Activated CD8-positive, alpha-beta T cell treated with anti-CD3 and anti-CD28 coated beads for 36 hours (primary cell): ENCODE results near the gene PLRG1. TPM values are rescaled to one million over a fixed set of nuclear protein-coding genes. Genes with fewer than 3 reads are reported as not detected.

Experiments used
- ATAC-seq: fragments of 200-7000 bp; cut with Tn5 transposase; one replicate; pipeline ENCODE4 v1.10.0; 2021; ENCODE audit warnings: mild to moderate bottlenecking, moderate library complexity
- CTCF ChIA-PET: fragments of 350-600 bp; sonication (Branson Sonifier 250); formaldehyde crosslinking; loops from one replicate; lab custom pipeline; 2021; ENCODE audit warnings: antibody characterized with exemption; lab: Charles Lee
- POLR2A ChIA-PET: fragments of 350-600 bp; sonication (Branson Sonifier 250); formaldehyde crosslinking; loops from one replicate; lab custom pipeline; 2021; ENCODE audit warnings: antibody characterized with exemption; lab: Charles Lee
- DNase-seq: peaks from one replicate; pipeline ENCODE4 v3.0.0-alpha.2; 2020
- H3K27ac Mint-ChIP-seq: one replicate; pipeline ENCODE4 v1.8.0; 2021; ENCODE audit warnings: mild to moderate bottlenecking, mixed read lengths
- H3K27me3 Mint-ChIP-seq: one replicate; pipeline ENCODE4 v1.8.0; 2021; ENCODE audit warnings: mixed read lengths
- H3K36me3 Mint-ChIP-seq: one replicate; pipeline ENCODE4 v1.8.0; 2021; ENCODE audit warnings: low read depth, mixed read lengths
- H3K4me1 Mint-ChIP-seq: one replicate; pipeline ENCODE4 v1.8.0; 2021; ENCODE audit warnings: low read depth, mixed read lengths
- H3K4me3 Mint-ChIP-seq: one replicate; pipeline ENCODE4 v1.8.0; 2021; ENCODE audit warnings: mild to moderate bottlenecking, moderate library complexity, mixed read lengths
- H3K9me3 Mint-ChIP-seq: one replicate; pipeline ENCODE4 v1.8.0; 2021; ENCODE audit warnings: mixed read lengths
- intact Hi-C: fragments of 100-400 bp; cut with micrococcal nuclease; formaldehyde crosslinking; loops from one replicate; pipeline ENCODE4 v1.10.0; 2022
- total RNA-seq, 2 experiments: library from RNA; stranded (reverse); gene quantifications; one replicate each; pipeline ENCODE4 v1.2.3, GENCODE V29; 2021
- TF ChIP-seq, protein P1 (sequence below): fragments of 200-600 bp; IDR thresholded peaks from one replicate; pipeline ENCODE4 v1.8.0; 2022; ENCODE audit warnings: antibody characterized with exemption, mild to moderate bottlenecking

PLRG1 gene
- total RNA-seq, 2 experiments from 2014 or later: 114 to 121 TPM

DNA sequence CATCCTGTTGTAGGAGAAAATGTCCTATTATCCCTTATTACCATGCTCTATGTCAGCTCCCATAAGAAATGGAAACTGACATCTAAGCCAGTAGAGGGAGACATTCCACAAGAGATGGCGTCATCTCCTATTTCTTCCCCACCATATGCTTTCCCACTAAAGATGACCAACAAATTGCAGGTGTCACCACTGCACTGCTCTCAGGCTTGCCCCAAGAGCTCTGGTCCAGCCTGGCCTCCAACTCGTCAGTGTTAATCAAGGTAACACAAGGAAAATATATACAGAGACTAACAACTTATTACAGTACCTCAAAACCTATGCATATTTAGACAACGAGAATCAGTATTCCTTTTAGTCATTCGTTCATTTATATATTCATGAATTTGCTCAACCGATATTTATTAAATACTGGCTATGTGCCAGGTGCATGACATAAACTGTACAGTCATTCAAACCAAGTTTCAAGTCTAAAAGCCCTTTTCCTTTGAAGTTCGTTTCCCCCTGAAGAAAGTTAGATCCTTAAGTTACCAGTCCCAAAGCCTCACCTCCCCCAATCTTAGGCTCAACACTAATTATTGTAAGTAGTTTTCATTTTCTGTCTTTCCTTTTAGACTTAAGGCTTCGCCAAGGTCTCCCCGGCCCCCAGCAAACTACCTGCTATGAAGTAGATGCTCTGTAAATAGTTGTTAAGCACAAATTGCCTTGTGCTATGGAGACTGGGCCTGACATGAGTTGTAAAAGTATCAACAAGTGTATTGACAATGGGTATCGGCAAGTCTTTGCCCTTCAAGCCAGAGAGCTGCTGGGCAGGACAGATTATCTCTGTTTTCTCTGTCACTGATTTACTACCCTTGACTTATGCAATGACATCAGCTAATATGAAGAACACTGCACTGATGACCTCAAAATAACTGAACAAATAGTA is 9.6 kb upstream of the PLRG1 start:
- H3K4me3 Mint-ChIP-seq: no peak overlapping the region
- H3K27me3 Mint-ChIP-seq: peaks cover 3% of the 10 kb centered on the region
- peak; percentile 6 for DNase-seq
- TF ChIP-seq, protein P1, sequence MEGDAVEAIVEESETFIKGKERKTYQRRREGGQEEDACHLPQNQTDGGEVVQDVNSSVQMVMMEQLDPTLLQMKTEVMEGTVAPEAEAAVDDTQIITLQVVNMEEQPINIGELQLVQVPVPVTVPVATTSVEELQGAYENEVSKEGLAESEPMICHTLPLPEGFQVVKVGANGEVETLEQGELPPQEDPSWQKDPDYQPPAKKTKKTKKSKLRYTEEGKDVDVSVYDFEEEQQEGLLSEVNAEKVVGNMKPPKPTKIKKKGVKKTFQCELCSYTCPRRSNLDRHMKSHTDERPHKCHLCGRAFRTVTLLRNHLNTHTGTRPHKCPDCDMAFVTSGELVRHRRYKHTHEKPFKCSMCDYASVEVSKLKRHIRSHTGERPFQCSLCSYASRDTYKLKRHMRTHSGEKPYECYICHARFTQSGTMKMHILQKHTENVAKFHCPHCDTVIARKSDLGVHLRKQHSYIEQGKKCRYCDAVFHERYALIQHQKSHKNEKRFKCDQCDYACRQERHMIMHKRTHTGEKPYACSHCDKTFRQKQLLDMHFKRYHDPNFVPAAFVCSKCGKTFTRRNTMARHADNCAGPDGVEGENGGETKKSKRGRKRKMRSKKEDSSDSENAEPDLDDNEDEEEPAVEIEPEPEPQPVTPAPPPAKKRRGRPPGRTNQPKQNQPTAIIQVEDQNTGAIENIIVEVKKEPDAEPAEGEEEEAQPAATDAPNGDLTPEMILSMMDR: peak; percentile 60
- POLR2A ChIA-PET: interaction anchor here (1.0 kb wide), 1 partner anchor 39 kb away, joined by 5 read pairs; no protein-coding TSS in a partner anchor
- CTCF ChIA-PET: interaction anchor here (0.7 to 5.8 kb wide), 19 partner anchors 9 to 1250 kb away, joined by 3 to 141 read pairs (median 3); partner anchors contain the start of gene PLRG1
- no peak overlapping the region for H3K27ac Mint-ChIP-seq
- no peaks in the 10 kb centered on the region for H3K36me3 Mint-ChIP-seq
- no peaks in the 10 kb centered on the region for H3K9me3 Mint-ChIP-seq
- intact Hi-C loops: loop anchor here (2.0 to 10.0 kb wide), 2 partner anchors 59 to 815 kb away; partner anchors contain the start of gene MAP9
- H3K4me1 Mint-ChIP-seq: no peaks in the 10 kb centered on the region
- peak; percentile 56 for ATAC-seq

DNA sequence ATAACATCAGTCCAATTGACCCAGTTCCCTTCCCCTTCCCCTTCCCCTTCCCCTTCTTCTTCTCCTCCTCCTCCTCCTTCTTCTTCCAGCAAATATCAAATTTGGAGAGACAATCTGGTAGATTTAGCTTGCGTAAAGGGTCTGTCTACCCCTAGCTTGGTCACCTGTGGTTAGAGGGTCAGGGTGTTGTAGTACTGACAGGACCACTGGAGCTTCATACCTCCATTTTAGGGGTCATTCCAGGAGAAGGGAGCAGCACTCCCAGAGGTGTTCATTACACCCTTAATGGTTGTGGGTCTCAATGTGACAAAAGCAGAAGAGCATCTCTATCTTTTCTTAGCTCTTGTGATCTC is 8.9 kb upstream of the PLRG1 start:
- Mint-ChIP-seq H3K9me3 (no peaks in the 10 kb centered on the region), H3K4me1 (no peaks in the 10 kb centered on the region), H3K27ac (no peak overlapping the region), H3K4me3 (no peak overlapping the region), H3K36me3 (no peaks in the 10 kb centered on the region), H3K27me3 (peaks cover 3% of the 10 kb centered on the region)
- intact Hi-C loops: loop anchor here (2.0 to 10.0 kb wide), 2 partner anchors 60 to 816 kb away; partner anchors contain the start of gene MAP9
- ATAC-seq (no peak), DNase-seq (no peak)
- ChIA-PET POLR2A (interaction anchor here (1.0 kb wide), 1 partner anchor 40 kb away, joined by 5 read pairs; no protein-coding TSS in a partner anchor), CTCF (interaction anchor here (0.7 to 5.8 kb wide), 19 partner anchors 9 to 1251 kb away, joined by 3 to 141 read pairs (median 3); partner anchors contain the start of gene PLRG1)
- TF ChIP-seq, protein P1: no peak

DNA sequence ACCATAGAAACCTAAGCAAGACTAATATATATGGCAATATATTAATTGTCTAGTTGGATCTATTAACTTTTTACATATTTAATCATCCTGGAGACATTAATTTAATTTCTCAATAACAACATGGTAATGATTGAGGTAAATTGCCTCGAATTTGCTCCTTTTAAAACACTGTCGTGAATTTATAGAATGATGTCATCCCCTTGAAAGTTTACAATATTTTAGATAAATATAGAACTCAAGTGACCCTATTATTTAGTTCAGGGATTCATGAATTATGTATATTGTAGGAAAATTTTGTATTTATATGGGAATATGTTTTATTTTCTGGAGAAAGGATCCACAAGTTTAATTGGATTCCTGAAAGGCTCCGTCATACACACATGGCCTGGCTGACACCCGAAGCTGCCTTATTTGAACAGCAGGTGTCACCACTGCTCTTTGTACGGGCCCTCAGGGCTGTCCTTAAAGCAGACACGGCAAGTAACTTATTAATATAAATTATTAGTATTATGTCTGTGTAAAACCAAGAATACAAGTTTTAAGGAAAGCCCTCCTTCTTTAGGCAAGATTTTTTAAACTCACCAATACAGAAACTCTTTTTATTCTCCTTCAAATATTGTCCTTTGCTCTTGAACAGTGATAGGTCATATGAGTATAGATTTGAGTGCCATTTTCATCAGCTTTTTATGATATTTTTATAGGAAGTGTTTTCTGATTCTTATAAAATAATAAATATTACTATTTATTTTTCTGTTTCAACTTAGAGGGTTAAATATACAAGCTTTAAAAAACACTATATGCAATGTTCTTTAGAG is 1.9 kb upstream of the PLRG1 start:
- ChIA-PET POLR2A (no interaction called here), CTCF (interaction anchor here (0.7 to 7.5 kb wide), 13 partner anchors 15 to 824 kb away, joined by 3 to 209 read pairs (median 5); partner anchors contain the start of gene FGG)
- no peak overlapping the region for H3K4me3 Mint-ChIP-seq
- H3K4me1 Mint-ChIP-seq: peaks cover 17% of the 10 kb centered on the region
- H3K27me3 Mint-ChIP-seq: peaks cover 1% of the 10 kb centered on the region
- peaks cover 7% of the 10 kb centered on the region for H3K36me3 Mint-ChIP-seq
- ATAC-seq (peak; percentile 50), DNase-seq (peak; percentile 81)
- intact Hi-C loops: loop anchor here (2.0 to 10.0 kb wide), 2 partner anchors 67 to 823 kb away; partner anchors contain the start of gene MAP9
- no peak overlapping the region for H3K27ac Mint-ChIP-seq
- TF ChIP-seq, protein P1: peak; percentile 86
- no peaks in the 10 kb centered on the region for H3K9me3 Mint-ChIP-seq

- Mint-ChIP-seq H3K27me3 (no peaks in the 10 kb centered on the region), H3K4me3 (no peak overlapping the region), H3K9me3 (no peaks in the 10 kb centered on the region), H3K36me3 (peaks cover 35% of the 10 kb centered on the region), H3K4me1 (peaks cover 16% of the 10 kb centered on the region), H3K27ac (no peak overlapping the region)
- CTCF ChIA-PET: interaction anchor here (1.7 kb wide), 1 partner anchor 9 kb away, joined by 5 read pairs; no protein-coding TSS in a partner anchor
- no peak for ATAC-seq
- POLR2A ChIA-PET: no interaction called here
- TF ChIP-seq, protein P1: no peak
- DNase-seq: no peak
- intact Hi-C loops: no loop called here
Observed at GRCh38 chr4:154545689-154546088, 4.5 kb downstream of the PLRG1 start.
